ENCODE measurements around the gene LRRC75A.
"Not testable (repeated sequence)": the region's sequence is repeated elsewhere in the genome, so short reads cannot be mapped to it uniquely, and the experiment has no call there.

DNA sequence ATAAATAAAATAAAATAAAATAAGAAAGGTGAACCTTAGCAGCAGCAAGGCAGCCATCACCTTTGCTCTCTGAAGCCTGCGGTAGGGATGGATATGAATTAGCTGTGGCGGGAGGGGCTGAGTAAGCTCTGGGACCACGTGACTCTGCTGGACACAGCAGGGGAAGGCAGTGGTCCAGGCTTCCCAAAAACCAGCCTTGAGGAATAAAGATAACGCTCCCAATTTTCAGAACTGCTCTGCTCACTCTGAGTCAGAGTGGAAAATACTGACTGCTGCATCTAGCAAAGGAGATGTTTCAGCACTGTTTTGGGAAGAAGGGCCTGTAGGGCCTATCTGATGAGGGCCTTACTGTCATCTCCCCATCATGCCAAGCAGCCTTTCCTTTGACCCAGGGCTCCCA lies 96.1 kb downstream of the LRRC75A start:
- TF ChIP-seq, protein P1, sequence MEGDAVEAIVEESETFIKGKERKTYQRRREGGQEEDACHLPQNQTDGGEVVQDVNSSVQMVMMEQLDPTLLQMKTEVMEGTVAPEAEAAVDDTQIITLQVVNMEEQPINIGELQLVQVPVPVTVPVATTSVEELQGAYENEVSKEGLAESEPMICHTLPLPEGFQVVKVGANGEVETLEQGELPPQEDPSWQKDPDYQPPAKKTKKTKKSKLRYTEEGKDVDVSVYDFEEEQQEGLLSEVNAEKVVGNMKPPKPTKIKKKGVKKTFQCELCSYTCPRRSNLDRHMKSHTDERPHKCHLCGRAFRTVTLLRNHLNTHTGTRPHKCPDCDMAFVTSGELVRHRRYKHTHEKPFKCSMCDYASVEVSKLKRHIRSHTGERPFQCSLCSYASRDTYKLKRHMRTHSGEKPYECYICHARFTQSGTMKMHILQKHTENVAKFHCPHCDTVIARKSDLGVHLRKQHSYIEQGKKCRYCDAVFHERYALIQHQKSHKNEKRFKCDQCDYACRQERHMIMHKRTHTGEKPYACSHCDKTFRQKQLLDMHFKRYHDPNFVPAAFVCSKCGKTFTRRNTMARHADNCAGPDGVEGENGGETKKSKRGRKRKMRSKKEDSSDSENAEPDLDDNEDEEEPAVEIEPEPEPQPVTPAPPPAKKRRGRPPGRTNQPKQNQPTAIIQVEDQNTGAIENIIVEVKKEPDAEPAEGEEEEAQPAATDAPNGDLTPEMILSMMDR (IDR thresholded peaks at IDR 0.05): not testable (repeated sequence)
- not testable (repeated sequence) for TF ChIP-seq POLR2A, POLR2AphosphoS5, EP300 (IDR thresholded peaks at IDR 0.05)
